Heart right ventricle (tissue), 16 donors: ENCODE data around the gene OR4S1. TPM values are rescaled to one million over a fixed set of nuclear protein-coding genes. Genes with fewer than 3 reads are reported as not detected.

Source experiments
- ATAC-seq, 8 donors: fragments of 200-7000 bp; cut with Tn5 transposase; one replicate each; pipeline ENCODE4 v1.9.1; 2020; ENCODE audit warnings: mild to moderate bottlenecking in 8 of 8, moderate library complexity in 8 of 8, moderate number of reproducible peaks in 1 of 8
- DNase-seq, 2 donors: peaks; one replicate each; pipeline ENCODE4 v3.0.0-alpha.2; 2020
- H3K27ac ChIP-seq, 10 donors: fragments of 200-600 bp; sonication (generic) in 2 of 10; one replicate each; pipeline versions ENCODE4 v1.5.0 to v1.8.0; 2020 to 2022; ENCODE audit warnings: mild to moderate bottlenecking in 3 of 10
- H3K27me3 ChIP-seq, 7 donors: fragments of 200-600 bp; one replicate each; pipeline ENCODE4 v1.8.0; 2021 to 2022; ENCODE audit warnings: mild to moderate bottlenecking in 2 of 7
- H3K36me3 ChIP-seq, 9 donors: fragments of 200-600 bp; sonication (generic) in 1 of 9; one replicate each; pipeline versions ENCODE4 v1.5.0 to v1.8.0; 2020 to 2022; ENCODE audit warnings: mild to moderate bottlenecking in 2 of 9
- H3K4me1 ChIP-seq, 9 donors: fragments of 200-600 bp; sonication (generic) in 1 of 9; one replicate each; pipeline versions ENCODE4 v1.5.0 to v1.8.0; 2020 to 2022; ENCODE audit warnings: mild to moderate bottlenecking in 4 of 9
- H3K4me3 ChIP-seq, 10 donors: fragments of 200-600 bp; sonication (generic) in 2 of 10; one replicate each; pipeline versions ENCODE4 v1.5.0 to v1.8.0; 2020 to 2022; ENCODE audit warnings: mild to moderate bottlenecking in 7 of 10, moderate library complexity in 2 of 10
- H3K9me3 ChIP-seq, 11 donors: fragments of 200-600 bp in 10 of 11; sonication (generic) in 2 of 11; one replicate each; pipeline versions ENCODE4 v1.5.0 to v1.8.0; 2013 to 2022; ENCODE audit warnings: mild to moderate bottlenecking in 2 of 11, control low read depth in 1 of 11, moderate library complexity in 1 of 11
- CTCF ChIP-seq, 9 donors: fragments of 200-600 bp; sonication (generic) in 2 of 9; IDR thresholded peaks; one replicate each; pipeline versions ENCODE4 v1.5.0 to v1.8.0; 2021 to 2022; ENCODE audit warnings: antibody characterized with exemption in 9 of 9, mild to moderate bottlenecking in 5 of 9, moderate library complexity in 1 of 9
- WGBS, 2 donors: extraction: QIAGEN DNeasy Blood & Tissue Kit; methylation state at CpG; one replicate each; pipeline ENCODE4 v1.1.7; 2013; ENCODE audit warnings: inconsistent platforms in 1 of 2; 5-methylcytosine and 5-hydroxymethylcytosine counted together
- intact Hi-C, 10 donors: fragments of 100-400 bp; cut with DNase I; formaldehyde crosslinking; loops; one replicate each; pipeline versions ENCODE4 v1.11.1 to v1.14.2; 2022
- polyA plus RNA-seq, 2 donors: library from polyadenylated mRNA; stranded (reverse); fragments of 200-250 nt; gene quantifications; one replicate each; pipeline ENCODE4 v1.2.3, GENCODE V29; 2013
- total RNA-seq, 10 donors: library from RNA; stranded (reverse); fragmentation: NEBNext Ultra II Directional in 3 of 10; extraction: Animal tissue kit (Norgen Biotek cat#: 25700) in 3 of 10; gene quantifications; one replicate each; pipeline versions ENCODE4 v1.2.1 to v1.2.4, GENCODE V29; 2021 to 2023
- donor health status: Arrhythmogenic right ventricular cardiomyopathy.
- donor health status: ischemic (EF 13 %, LVEDD 7.1; RV severe dilation, severe dysfunction).
- donor health status: healthy with polysubstance abuse.
- donor health status: DM: no; HTN: yes; CAD: no.
- donor health status: DM: no; HTN: no; CAD: no.
- donor health status: ischemic (EF 25% LVEDD 6.9; RV normal size, moderate dysfunction).
- donor health status: ischemic (EF 25% LVEDD 5.7; RV mildly dilated, moderate dysfunction).
- donor health status: healthy.
- donor health status: DM: yes; HTN: yes; CAD: no.
- donor health status: Ischemic cardiomyopathy.
- donor health status: ischemic (EF 35%, LVEDD 5.7; RV mildly dilated, moderate dysfunction).
- donor health status: nonischemic (EF 11% LVEDD 7.7; RV severe dilation, severe dysfunction).
- donor health status: DM: yes; HTN: yes; CAD: no.
- donor health status: PGD.
- donor health status: ischemic (EF 29% LVEDD 5.4; RV normal size, mild dysfunction).
- donor health status: nonischemic (EF 23%, LVEDD 6.1; RV moderate dilation, normal function).

Gene OR4S1
- total and polyA plus RNA-seq, 12 donors: not detected

- WGBS, 2 donors: 70 to 87% methylated on average over 4 of the region's 4 CpGs
- H3K4me3 ChIP-seq: no peak overlapping the region
- TF ChIP-seq CTCF (IDR thresholded peaks at IDR 0.05): no peak
- H3K27ac ChIP-seq: no peak overlapping the region
- DNase-seq: no peak
- H3K36me3 ChIP-seq: no peaks in the 10 kb centered on the region
- no peak for ATAC-seq
- no peaks in the 10 kb centered on the region for H3K4me1 ChIP-seq
- peaks cover 0 to 13% (median 0%) of the 10 kb centered on the region in 11 donors for H3K9me3 ChIP-seq
- no peaks in the 10 kb centered on the region for H3K27me3 ChIP-seq
- intact Hi-C loops: no loop called here
Observed at GRCh38 chr11:48354013-48354412, 48.0 kb downstream of the OR4S1 start.

- intact Hi-C loops: no loop called here
- Histone ChIP-seq H3K27me3 (no peaks in the 10 kb centered on the region), H3K27ac (no peak overlapping the region), H3K9me3 (peaks cover 0 to 18% (median 0%) of the 10 kb centered on the region in 11 donors), H3K36me3 (no peaks in the 10 kb centered on the region), H3K4me3 (no peak overlapping the region), H3K4me1 (no peaks in the 10 kb centered on the region)
- TF ChIP-seq CTCF (IDR thresholded peaks at IDR 0.05): no peak
- no peak for DNase-seq
- ATAC-seq: peak in 3 of 8 donors; percentile 62 to 92 (median 88)
- 62 to 78% methylated on average over 1 of the region's 1 CpG for WGBS, 2 donors
Observed at GRCh38 chr11:48354677-48355076, 48.7 kb downstream of the OR4S1 start.

Other genes starting within 250 kb of the OR4S1 start
- not detected for gene OR4B1, start 89.4 kb upstream of the OR4S1 start, total RNA-seq
- not detected for gene OR4B1, start 89.4 kb upstream of the OR4S1 start, polyA plus RNA-seq
- not detected for gene OR4X2, start 61.1 kb upstream of the OR4S1 start, total RNA-seq
- not detected for gene OR4X2, start 61.1 kb upstream of the OR4S1 start, polyA plus RNA-seq
- gene OR4X1, start 42.4 kb upstream of the OR4S1 start, total RNA-seq: not detected
- gene OR4X1, start 42.4 kb upstream of the OR4S1 start, polyA plus RNA-seq: not detected
- not detected for gene OR4C3, start 18.7 kb downstream of the OR4S1 start, total RNA-seq
- gene OR4C3, start 18.7 kb downstream of the OR4S1 start, polyA plus RNA-seq: not detected
- not detected for gene OR4C5, start 60.2 kb downstream of the OR4S1 start, total RNA-seq
- not detected for gene OR4C5, start 60.2 kb downstream of the OR4S1 start, polyA plus RNA-seq
- gene OR4A47, start 182.6 kb downstream of the OR4S1 start, total RNA-seq: not detected
- gene OR4A47, start 182.6 kb downstream of the OR4S1 start, polyA plus RNA-seq: not detected